K562 (cell line): Measurements from ENCODE around the gene CCDC33. TPM values are rescaled to one million over a fixed set of nuclear protein-coding genes. Genes with fewer than 3 reads are reported as not detected.

ENCODE experiments used
- ATAC-seq: fragments of 200-7000 bp; cut with Tn5 transposase; 3 replicates; pipeline ENCODE4 v1.9.1; 2020; ENCODE audit warnings: moderate library complexity
- BruUV-seq: library from RNA; stranded (reverse); fragments of 400-500 nt; replicated peaks from 2 replicates; lab custom pipeline; 2021; lab: Mats Ljungman, UMichigan
- CTCF ChIA-PET: fragments of 300-600 bp; formaldehyde crosslinking; extraction: SDS; loops from one replicate; lab custom pipeline; 2021; ENCODE audit warnings: low intra/inter-chr PET ratio; lab: Yijun Ruan, JAX
- POLR2A ChIA-PET: fragments of 300-600, 350-650 bp; sonication (Branson Sonifier 250); formaldehyde crosslinking; extraction: SDS; loops from one replicate; lab custom pipeline; 2021; ENCODE audit warnings: antibody characterized with exemption, inconsistent platforms; lab: Yijun Ruan, JAX
- DNase-seq, 4 experiments: peaks; one replicate each; pipeline versions ENCODE4 v3.0.0 to v3.0.0-alpha.2; 2011 to 2018; ENCODE audit warnings: low spot score in 3 of 4, mixed read lengths in 3 of 4; ENCODE audit errors: extremely low read depth in 1 of 4
- FAIRE-seq: peaks from 2 replicates; lab custom pipeline; 2011; peaks lifted over from hg19 to GRCh38; lab: Jason Lieb, UNC
- H2AFZ ChIP-seq: 2 replicates; pipeline ENCODE4 v1.6.0; 2011; ENCODE audit warnings: low read depth, low read length, control low read depth, inconsistent platforms
- H3K27ac ChIP-seq: fragments of 200-600 bp; 3 replicates; pipeline ENCODE4 v1.8.0; 2011; ENCODE audit warnings: low read depth, mild to moderate bottlenecking, control low read depth, inconsistent platforms, low read length, moderate library complexity, mixed read lengths; ENCODE audit errors: extremely low read depth
- H3K27me3 ChIP-seq, 2 experiments: fragments of 300-600 bp in 1 of 2; 2 replicates in 1 of 2; 3 replicates in 1 of 2; pipeline versions ENCODE4 v1.6.0 to v1.8.0; 2011; ENCODE audit warnings: inconsistent platforms in 2 of 2, low read length in 2 of 2, mild to moderate bottlenecking in 1 of 2, mixed read lengths in 1 of 2, moderate library complexity in 1 of 2; ENCODE audit not compliant: control insufficient read depth in 2 of 2, insufficient read depth in 2 of 2
- H3K36me3 ChIP-seq: fragments of 300-600 bp; 3 replicates; pipeline ENCODE4 v1.8.0; 2011; ENCODE audit warnings: mild to moderate bottlenecking, low read length, inconsistent platforms; ENCODE audit not compliant: control insufficient read depth, insufficient read depth
- H3K4me1 ChIP-seq, 2 experiments: fragments of 200-600 bp in 1 of 2; replicated peaks in 1 of 2; 2 replicates in 1 of 2; 3 replicates in 1 of 2; pipeline versions ENCODE4 v1.5.1 to v1.8.0; 2011; ENCODE audit warnings: inconsistent platforms in 2 of 2, low read length in 2 of 2, mild to moderate bottlenecking in 1 of 2, mixed read lengths in 1 of 2, moderate library complexity in 1 of 2; ENCODE audit not compliant: control insufficient read depth in 2 of 2, insufficient read depth in 2 of 2
- H3K4me2 ChIP-seq: 2 replicates; pipeline ENCODE4 v1.6.1; 2011; ENCODE audit warnings: low read length, control low read depth, inconsistent platforms, mixed read lengths; ENCODE audit not compliant: insufficient read depth
- H3K4me3 ChIP-seq: fragments of 200-600 bp; sonication (generic), shearing (Covaris generic); 2 replicates; pipeline ENCODE4 v1.5.1; 2016; ENCODE audit warnings: control low read depth, inconsistent platforms
- H3K79me2 ChIP-seq: fragments of 200-600 bp; 3 replicates; pipeline ENCODE4 v1.8.0; 2011; ENCODE audit warnings: low read length, inconsistent platforms; ENCODE audit not compliant: control insufficient read depth, insufficient read depth
- H3K9ac ChIP-seq, 2 experiments: 2 replicates each; pipeline versions ENCODE4 v1.6.0 to v1.6.1; 2011; ENCODE audit warnings: low read depth in 2 of 2, low read length in 2 of 2, control low read depth in 1 of 2, inconsistent platforms in 1 of 2, mild to moderate bottlenecking in 1 of 2, mixed read lengths in 1 of 2; ENCODE audit not compliant: insufficient read depth in 1 of 2
- H3K9me1 ChIP-seq: one replicate; pipeline ENCODE4 v1.6.0; 2011; ENCODE audit warnings: inconsistent platforms, mild to moderate bottlenecking, low read length, moderate library complexity; ENCODE audit not compliant: control insufficient read depth, insufficient read depth
- H3K9me3 ChIP-seq: replicated peaks from 2 replicates; pipeline ENCODE4 v1.5.1; 2011; ENCODE audit warnings: low read depth, low read length, inconsistent platforms; ENCODE audit not compliant: control insufficient read depth, insufficient read depth
- H4K20me1 ChIP-seq: replicated peaks from 2 replicates; pipeline ENCODE4 v1.6.1; 2011; ENCODE audit warnings: low read length, inconsistent platforms, mixed read lengths; ENCODE audit not compliant: control insufficient read depth, insufficient read depth
- BCOR ChIP-seq: fragments of 450-650 bp; IDR thresholded peaks from 2 replicates; pipeline ENCODE4 v1.6.1; 2016
- CUX1 ChIP-seq: fragments of 200-800 bp; sonication (Bioruptor generic); IDR thresholded peaks from 2 replicates; pipeline ENCODE4 v1.6.1; 2016; ENCODE audit warnings: missing genetic modification characterization, missing compliant biosample characterization
- FIP1L1 ChIP-seq: fragments of 200-400 bp; formaldehyde crosslinking; IDR thresholded peaks from 2 replicates; pipeline ENCODE4 v1.6.1; 2018; ENCODE audit warnings: mild to moderate bottlenecking, low read depth, low read length; ENCODE audit not compliant: poor library complexity, severe bottlenecking
- ILK ChIP-seq: fragments of 450-650 bp; IDR thresholded peaks from 2 replicates; pipeline ENCODE4 v1.6.1; 2016; ENCODE audit warnings: missing genetic modification characterization, low read depth, mild to moderate bottlenecking, missing compliant biosample characterization, moderate library complexity, borderline replicate concordance
- MAZ ChIP-seq, 2 experiments: fragments of 450-650 bp in 1 of 2; sonication (generic) in 1 of 2; formaldehyde crosslinking; IDR thresholded peaks in 1 of 2; conservative IDR thresholded peaks in 1 of 2; 2 replicates each; pipeline versions ENCODE4 v1.4.0 to v1.5.0; 2020; ENCODE audit warnings: mild to moderate bottlenecking in 1 of 2, missing genetic modification reagents in 1 of 2
- NR1H2 ChIP-seq: sonication (generic); formaldehyde crosslinking; IDR thresholded peaks from 2 replicates; pipeline ENCODE4 v1.4.0; 2020; ENCODE audit warnings: mild to moderate bottlenecking, missing genetic modification reagents
- TAL1 ChIP-seq: fragments of 450-650 bp; IDR thresholded peaks from 2 replicates; pipeline ENCODE4 v1.6.1; 2016; ENCODE audit warnings: mild to moderate bottlenecking
- TSHZ1 ChIP-seq: fragments of 250-450 bp; sonication (Bioruptor Pico); IDR thresholded peaks from 2 replicates; pipeline ENCODE4 v1.4.0; 2020; ENCODE audit warnings: mild to moderate bottlenecking, moderate library complexity
- U2AF2 ChIP-seq: fragments of 200-400 bp; formaldehyde crosslinking; optimal IDR thresholded peaks from 2 replicates; pipeline ENCODE3; 2017; ENCODE audit warnings: low read depth, mild to moderate bottlenecking, low read length
- ZNF277 ChIP-seq: fragments of 250-450 bp; sonication (Bioruptor Pico); IDR thresholded peaks from 2 replicates; pipeline ENCODE4 v1.8.0; 2022; ENCODE audit warnings: inconsistent platforms, mild to moderate bottlenecking, moderate library complexity, borderline replicate concordance
- WGBS: fragments of 100-300 bp; shearing (Covaris generic); methylation state at CpG from one replicate; pipeline ENCODE4 v1.1.6; 2016; ENCODE audit warnings: low coverage, mixed read lengths; ENCODE audit not compliant: insufficient coverage; ENCODE audit errors: missing lambda C conversion rate; 5-methylcytosine and 5-hydroxymethylcytosine counted together
- in situ Hi-C: fragments of 300-500 bp; cut with MboI; formaldehyde crosslinking; loops from 4 replicates; pipeline ENCODE4 v1.15.0; 2018; ENCODE audit warnings: inconsistent platforms, mixed read lengths
- intact Hi-C: fragments of 100-400 bp; cut with micrococcal nuclease; formaldehyde crosslinking; loops from 2 replicates; pipeline ENCODE4 v1.14.2; 2022
- polyA plus RNA-seq, 8 experiments: library from polyadenylated mRNA; depleted of rRNA in 4 of 8; stranded (reverse) in 5 of 8; unstranded in 3 of 8; fragments of >200 nt; fragmentation: Nextera tagmentation in 2 of 8; fragmentation: Illumina TruSeq in 1 of 8; extraction: Ambion mirVana in 2 of 8; extraction: Trizol in 1 of 8; gene quantifications; 2 replicates each; pipeline versions ENCODE4 v1.2.1 to v1.2.3, GENCODE V29; 2011 to 2014; ENCODE audit warnings: inconsistent platforms in 1 of 8, missing spikeins in 1 of 8
- total RNA-seq, 7 experiments: library from RNA; depleted of rRNA in 6 of 7; stranded (reverse); fragments of >200 nt in 6 of 7; fragmentation: Illumina TruSeq in 2 of 7; extraction: Trizol in 2 of 7; gene quantifications; 2 replicates each; pipeline versions ENCODE4 v1.2.1 to v1.2.3, GENCODE V29; 2011 to 2021; ENCODE audit warnings: low replicate concordance in 1 of 7

The CCDC33 gene
- total and polyA plus RNA-seq, 9 of the 15 experiments (the other 6 are each of a cell fraction or from before 2014, with no cell fraction given) = 0.08 to 1.1 (median 0.15) TPM; not detected in 4

GRCh38 chr15:74327756-74328155 lies 91.6 kb downstream of the CCDC33 start:
- H3K27me3 ChIP-seq = peaks cover 5 to 42% of the 10 kb centered on the region in 2 experiments; a peak in 3 of 5 replicates
- FAIRE-seq (no peak), DNase-seq (no peak), ATAC-seq (no peak)
- ChIA-PET POLR2A (no interaction called here), CTCF (no interaction called here)
- intact Hi-C loops = no loop called here
- H2AFZ ChIP-seq = no peak overlapping the region
- H3K79me2 ChIP-seq = no peaks in the 10 kb centered on the region
- peaks cover 4% of the 10 kb centered on the region for H3K9me1 ChIP-seq
- no TSS peak for BruUV-seq
- no peak overlapping the region for H3K9ac ChIP-seq
- H3K36me3 ChIP-seq = no peaks in the 10 kb centered on the region
- H3K4me3 ChIP-seq = no peak overlapping the region
- in situ Hi-C loops = loop anchor here (5.0 to 25.0 kb wide), 4 partner anchors 200 to 960 kb away; partner anchors contain the start of gene GOLGA6D
- 0% methylated on average over 6 of the region's 6 CpGs for WGBS
- H3K27ac ChIP-seq = no peak overlapping the region
- H3K4me1 ChIP-seq = peaks cover 0 to 3% of the 10 kb centered on the region in 2 experiments; a peak in 1 of 5 replicates
- no peaks in the 10 kb centered on the region for H3K9me3 ChIP-seq
- H3K4me2 ChIP-seq = no peak overlapping the region
- peaks cover 4% of the 10 kb centered on the region; the same call in 1 of the 2 replicates for H4K20me1 ChIP-seq
- TF ChIP-seq ZNF277 (no peak), TAL1 (no peak), BCOR (no peak), CUX1 (CRISPR knock-in tag) (no peak), MAZ (CRISPR knock-in tag; conservative IDR thresholded peaks at IDR 0.05 in 1 of 2, IDR thresholded peaks at IDR 0.05 in 1 of 2) (no peak), U2AF2 (no peak), NR1H2 (CRISPR knock-in tag) (no peak), TSHZ1 (CRISPR knock-in tag) (no peak), ILK (tag) (no peak), FIP1L1 (no peak)
